Non-pigmented ciliary epithelial cell (primary cell): ENCODE results near the gene NELL1.

Source experiments
- DNase-seq: peaks from one replicate; pipeline ENCODE4 v3.0.0-alpha.2; 2010; ENCODE audit warnings: low read depth

The NELL1 gene

DNA sequence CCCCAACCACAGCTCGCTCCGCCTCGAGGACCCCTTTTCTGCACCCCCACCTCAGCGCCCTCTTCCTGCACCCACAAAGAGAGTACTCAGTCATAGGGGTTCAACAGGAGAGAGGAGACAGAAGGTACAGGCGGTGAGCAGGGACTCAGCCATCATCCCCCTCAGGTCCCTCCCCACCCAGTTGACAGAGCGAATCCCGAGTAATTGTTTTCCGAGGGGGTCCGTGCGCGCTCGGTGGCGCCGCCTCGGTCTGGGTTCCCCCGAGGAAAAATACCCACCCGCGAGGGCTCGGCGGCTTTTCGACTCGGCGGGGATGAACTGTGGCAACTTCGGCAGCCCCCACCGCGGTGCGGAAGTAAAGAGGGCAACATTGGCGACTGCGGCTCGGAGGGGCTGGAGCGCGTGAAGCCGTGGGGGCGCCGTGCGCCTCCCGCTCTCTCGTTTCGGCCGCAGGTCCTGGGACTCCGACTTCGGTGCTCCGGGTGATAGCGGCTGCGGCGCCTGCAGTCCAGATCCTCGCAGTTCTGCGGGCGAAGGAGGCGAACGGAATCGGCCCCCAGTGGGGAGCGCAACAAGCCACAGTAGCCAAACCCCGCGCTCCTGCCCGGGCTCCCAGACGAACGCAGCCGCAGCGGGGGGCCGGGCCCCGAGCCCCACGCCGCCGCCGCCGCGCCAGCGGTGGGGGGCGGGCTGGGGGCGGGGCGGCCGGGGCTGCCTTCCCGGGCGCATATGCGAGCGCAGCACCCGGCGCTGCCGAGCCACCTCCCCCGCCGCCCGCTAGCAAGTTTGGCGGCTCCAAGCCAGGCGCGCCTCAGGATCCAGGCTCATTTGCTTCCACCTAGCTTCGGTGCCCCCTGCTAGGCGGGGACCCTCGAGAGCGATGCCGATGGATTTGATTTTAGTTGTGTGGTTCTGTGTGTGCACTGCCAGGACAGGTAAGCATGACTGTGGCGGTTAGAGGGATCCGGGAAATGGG is at the start of gene NELL1:
NELL1 (plus strand) TSS at position 743 of the 976 bp plus-strand sequence.
- no peak for DNase-seq

DNA sequence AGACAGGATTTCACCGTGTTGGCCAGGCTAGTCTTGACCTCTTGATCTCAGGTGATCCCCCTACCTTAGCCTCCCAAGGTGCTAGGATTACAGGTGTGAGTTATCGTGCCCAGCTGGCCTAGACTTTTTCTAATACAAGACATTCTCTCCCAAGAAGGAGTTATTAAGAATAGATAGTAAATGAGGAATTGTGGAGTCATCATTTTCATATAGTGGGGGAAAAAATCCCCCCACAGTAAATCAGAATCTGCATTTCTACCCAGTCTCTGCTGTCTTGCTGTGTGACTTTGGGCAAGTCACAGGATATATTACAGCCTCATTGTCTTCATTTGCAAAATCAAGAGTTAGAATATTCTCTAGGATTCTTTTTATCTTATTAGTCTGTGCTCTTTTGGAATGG is 48.4 kb upstream of the NELL1 start:
- no peak for DNase-seq

DNA sequence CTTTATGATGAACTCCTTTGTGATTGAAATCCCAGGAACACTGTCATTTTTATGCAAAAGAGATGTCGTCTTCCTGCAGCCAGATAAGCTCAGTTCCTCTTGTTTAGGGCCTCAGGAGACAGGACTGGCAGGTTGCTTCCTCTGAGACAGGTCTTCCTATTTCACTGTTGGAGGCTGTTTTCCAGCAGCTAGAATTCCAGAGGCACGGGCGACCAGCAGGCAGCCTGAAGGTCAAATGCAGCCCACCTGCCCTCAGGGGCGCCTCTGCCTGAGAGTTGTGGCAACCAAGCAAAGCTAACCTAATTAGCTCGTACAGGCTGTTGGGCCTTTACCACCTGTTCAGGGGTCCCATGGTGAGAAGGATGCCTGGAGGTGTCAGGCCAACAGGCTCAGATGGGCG is 47.7 kb upstream of the NELL1 start:
- no peak for DNase-seq

DNA sequence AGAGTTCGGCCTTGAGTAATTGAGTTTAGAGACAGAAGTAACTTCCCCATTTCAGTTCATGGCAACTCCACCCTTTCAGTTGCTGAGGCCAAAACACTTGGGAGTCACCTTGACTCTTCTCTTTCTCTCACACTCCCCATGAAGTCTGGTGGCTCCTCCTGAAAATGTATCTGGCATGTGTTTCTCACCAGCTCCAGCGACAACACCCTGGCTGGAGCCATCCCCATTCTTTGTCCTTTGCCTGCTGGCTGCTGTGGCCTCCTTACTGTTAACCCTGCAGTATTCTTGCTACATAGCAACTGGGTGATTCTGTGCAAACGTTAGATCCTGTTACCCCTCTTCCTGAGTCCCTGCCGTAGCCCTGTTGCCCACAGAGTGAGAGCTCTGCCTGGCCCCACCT is 46.1 kb upstream of the NELL1 start:
- no peak for DNase-seq

DNA sequence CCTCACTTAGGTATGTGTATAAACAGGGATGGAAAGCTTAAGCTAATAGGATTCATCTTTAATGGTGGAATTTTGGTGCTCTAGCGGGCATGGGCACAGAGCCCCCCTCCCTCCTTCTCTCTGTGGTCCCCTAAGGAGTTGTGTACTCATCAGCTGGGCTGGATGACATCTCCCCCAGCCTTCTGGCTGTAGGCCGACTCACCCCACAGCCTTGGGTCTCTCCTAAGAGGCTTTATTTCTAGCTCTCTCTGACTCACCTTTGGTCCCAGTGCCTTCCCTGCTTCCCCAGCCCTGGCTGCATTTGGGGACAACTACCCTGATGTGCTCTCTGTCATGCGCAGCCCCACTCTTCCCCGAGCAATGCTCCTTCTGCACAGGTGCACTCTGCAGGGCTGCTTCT is 43.1 kb upstream of the NELL1 start:
- no peak for DNase-seq

DNA sequence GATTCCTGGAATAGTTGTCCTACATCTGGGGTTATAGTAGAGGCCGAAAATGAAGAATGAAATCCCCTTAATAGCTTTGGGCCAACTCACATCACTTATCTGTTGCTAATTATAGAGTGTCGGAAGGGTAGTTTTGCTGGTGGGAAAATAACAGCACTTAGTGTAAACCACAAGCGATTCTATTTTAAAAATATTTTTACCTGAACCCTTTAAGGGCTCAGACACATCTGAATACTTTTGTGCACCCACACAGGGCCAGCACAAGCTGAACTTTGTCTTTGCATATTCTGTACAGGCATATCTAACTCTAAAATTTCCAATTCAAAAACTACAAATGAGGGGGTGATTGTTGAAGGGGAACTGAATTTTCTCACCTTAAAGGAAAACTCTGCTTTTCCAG is 42.4 kb upstream of the NELL1 start:
- no peak for DNase-seq

DNA sequence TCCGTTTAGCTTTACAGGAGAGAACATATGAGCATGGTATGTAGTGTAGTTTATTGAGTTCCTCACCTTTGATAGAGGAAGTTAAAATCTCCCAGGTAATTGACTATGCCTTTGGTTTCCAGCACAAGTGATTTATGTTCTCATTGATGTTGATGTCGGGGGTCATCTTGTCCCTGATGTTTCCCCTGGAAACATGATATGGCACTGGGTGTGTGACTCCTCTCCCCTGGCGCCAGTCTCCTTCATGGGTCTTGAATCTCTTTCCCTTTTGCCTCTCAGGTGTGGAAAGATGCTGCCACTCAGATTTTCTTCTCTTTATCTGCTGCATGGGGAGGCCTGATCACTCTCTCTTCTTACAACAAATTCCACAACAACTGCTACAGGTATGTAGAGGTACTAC is 41.7 kb upstream of the NELL1 start:
- no peak for DNase-seq

DNA sequence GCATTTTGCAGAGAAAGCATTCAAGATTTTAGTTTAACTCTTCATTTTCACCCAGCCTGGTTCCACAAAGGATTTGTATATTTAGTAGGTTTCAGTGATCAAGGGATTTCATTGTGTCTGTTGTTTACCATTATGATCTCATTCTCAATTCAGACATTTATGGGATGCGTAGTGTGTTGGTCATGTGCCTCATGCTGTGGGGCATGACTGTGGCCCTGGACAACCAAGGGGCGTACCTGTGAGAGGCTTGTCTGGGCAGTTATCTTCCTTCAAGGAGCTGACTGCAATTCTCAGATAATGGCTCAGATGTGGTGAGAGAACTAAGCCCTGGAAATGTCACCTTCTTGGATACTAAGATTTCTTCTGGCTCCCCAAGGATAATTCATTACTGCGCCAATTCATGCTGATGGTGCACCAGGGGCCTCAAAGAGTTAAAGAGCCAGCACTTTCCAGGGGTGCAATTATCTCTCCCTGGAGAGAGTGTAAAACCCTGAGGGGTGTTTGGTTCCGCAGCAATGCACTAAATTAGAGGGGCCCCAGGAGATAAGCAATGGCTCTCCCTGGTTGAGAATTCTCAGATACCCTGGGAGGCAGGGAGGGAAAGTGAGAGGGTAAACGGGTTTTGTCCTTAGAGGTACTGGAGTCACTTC is 37.7 kb upstream of the NELL1 start:
- DNase-seq, result no peak

DNA sequence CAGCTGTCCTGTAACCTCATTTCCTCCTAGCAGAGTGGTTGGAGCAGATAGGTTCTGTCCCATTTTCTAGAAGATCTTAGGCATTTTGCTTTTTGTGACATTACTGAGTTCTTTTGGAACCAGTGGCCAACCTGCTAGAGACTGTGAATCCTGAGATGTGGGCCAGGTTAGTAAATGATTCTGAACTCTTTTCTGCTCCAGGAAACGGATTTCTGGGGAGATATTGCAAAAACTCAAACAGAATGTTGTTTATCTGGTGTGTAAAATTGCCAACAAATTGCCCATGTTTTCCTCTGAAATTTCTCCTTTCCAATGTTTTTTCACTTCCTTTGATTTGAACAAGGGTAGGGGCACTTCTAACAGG is 37.2 kb upstream of the NELL1 start:
- no peak for DNase-seq

DNA sequence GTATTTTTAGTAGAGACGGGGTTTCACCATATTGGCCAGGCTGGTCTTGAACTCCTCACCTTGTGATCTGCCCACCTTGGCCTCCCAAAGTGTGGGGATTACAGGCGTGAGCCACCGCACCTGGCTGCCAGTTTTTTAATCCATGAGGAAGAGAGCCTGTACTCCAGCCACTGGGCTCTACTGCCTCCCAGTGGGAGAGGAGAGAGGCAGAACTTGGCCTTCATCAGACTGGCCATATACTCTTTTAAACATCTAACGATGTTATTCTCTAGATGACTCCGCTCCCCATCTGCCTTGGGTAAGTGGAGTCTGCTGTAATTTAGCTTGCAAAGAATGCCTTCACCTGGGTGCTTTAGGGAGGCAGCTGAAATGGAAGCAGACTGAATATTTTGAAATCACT is 35.3 kb upstream of the NELL1 start:
- no peak for DNase-seq

DNA sequence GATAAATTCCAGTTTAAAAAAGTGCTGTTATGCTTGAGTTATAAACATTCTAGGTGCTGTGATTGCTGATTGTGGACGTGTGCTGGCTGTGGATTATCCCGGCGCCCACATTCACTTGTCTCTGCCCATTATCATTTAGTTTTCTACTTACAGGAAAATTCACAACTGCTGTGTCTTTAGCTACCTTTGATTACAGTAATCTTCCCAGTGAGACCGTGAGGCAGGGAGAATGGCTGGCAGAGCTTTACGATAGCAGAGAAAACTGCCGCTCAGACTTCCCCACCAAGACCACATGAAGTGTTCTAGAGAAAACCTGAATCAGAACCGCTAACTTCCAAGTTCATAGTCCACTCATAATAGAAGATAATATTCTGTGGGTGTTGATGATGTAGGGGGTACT is 34.6 kb upstream of the NELL1 start:
- no peak for DNase-seq

DNA sequence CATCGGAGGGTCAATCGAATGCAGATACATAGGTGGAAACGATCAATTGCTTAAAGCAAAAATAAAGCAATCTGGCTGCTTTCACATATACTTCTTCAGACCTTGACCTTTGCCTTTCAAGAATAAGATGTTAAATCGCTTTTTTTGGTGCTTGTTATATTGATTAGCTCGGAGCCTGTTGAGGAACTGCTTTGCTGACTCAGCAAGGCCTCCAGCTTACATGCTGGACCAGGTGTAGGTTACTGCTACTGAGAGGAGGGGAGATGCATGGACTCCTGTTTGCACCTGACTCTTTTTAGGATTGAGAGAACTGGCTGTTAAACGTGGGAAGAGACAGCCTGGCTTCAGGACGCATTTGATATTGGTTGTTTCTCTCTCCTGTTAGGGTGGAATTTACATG is 31.3 kb upstream of the NELL1 start:
- no peak for DNase-seq

DNA sequence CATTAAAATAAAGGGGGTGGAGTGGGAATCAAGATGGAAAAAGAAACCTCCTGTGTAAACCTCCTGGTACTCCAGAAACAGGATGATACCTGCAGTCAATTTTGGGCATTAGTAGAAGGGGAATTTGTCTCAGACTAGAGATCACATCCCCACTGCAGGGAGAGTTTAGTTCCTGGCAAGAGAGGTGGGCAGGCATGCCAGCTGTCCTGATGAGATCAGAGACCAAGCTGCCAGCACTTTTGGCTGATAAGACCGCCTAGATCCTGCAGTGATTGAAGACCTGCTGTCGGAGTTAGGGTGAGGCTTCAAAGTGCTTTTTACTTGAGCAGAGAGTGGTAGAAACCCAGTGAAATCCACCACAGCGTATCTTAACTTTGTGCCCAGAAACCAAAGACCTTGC is 29.7 kb upstream of the NELL1 start:
- DNase-seq, result no peak

DNA sequence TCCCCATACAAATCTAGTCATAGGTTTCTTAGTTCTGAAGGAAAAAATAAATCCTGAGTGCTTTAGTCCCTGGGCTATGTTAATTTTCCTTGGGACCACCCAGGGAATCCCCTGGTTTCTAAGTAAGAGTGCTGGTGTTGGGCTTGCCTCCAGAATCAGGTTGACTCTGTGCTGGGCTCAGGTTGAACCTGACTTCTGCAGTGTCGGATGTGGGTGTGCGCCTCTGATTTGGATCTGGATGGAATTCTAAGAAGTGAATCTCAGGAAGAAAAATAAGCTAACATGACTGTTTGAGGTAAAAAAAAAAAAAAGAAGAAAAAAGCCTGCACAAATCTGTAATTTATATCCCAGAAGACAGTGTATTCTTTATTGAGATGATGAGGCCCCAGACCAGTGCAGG is 29.0 kb upstream of the NELL1 start:
- DNase-seq, result no peak

DNA sequence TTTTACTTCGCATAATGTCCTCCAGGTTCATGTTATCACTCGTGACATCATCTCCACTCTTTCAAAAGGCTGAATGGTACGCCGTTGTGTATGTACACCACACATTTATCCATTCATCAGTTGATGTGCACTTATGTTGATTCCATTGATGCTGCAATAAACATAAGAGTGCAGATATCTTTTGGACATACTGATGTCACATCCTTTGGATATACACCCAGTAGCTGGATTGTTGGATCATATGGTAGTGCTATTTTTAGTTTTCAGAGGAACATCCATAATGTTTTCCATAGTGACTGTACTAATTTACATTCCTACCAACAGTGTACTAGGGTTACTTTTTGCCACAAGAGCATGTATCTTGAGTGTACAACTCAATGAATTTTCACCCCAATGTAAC is 25.0 kb upstream of the NELL1 start:
- no peak for DNase-seq

DNA sequence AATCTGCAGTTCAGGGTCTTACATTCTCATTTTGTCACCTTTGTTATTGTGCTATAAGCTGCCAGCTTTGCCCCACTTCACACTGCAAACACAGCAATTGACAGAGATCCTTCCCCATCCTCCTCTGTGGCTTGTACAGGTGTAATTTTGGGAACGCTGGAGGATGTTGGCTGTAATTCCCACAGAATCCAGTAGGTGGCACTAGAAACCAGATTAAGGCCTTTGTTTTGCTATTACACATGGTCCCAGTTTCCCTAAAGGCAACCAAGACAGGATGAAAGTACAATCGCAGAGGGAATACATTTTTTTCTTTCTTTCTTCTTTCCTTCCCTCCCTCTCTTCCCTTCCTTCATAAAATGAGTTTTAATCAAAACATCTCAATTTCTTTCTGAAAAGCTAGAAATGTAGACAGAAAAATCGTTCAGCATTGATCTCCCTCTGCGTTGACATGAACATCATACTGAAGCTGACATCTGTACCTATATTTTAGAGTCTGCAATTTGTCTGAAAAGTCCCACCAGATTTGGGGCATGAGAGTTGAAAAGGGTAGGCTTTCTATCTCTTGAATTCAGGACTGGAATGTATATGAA is 21.3 kb upstream of the NELL1 start:
- DNase-seq, result no peak

DNA sequence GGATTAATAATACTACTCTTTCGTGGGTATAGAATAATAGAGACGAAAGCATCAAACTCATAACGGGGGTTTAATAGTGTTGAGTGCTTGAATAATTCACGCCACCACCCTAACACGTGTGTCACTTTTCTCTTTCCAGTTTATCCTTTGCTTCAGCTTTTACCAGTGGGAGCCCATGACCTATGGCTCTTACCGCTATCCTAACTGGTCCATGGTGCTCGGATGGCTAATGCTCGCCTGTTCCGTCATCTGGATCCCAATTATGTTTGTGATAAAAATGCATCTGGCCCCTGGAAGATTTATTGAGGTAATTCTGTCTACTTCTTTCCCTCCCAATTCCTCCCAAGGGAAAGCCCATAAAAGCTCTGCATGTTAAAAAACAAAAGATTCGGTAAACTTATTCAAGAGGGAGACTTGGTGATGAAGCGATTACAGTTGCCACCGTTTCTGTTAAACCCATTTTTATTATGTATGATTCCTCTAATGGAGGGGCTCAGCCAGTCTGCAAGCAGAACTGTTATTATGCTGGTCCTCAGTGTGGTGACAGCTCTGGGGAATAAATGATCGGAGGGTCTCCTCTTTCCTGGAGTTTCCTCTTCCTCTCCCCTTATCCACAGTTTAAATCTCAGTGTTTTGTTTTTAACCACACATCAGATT is 17.1 kb upstream of the NELL1 start:
- no peak for DNase-seq

DNA sequence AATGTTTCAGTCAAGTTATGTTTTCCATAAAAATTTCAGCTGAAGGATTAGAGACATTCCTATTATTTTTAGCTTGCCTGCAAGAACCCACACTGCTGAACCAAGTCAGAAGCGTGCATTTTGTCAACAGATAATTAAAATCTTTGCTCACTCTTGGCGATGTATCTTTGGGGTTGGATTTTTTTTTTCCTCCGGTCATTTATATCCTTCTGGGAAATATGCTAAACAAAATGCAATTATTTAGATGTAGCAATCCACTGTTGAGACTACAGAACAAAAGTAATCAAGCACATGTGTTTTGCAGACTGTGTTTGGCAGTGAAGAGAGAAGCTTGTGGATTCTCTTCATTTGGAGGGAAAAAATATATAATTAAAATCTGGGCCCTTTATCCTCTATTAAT is 15.3 kb upstream of the NELL1 start:
- DNase-seq, result no peak

DNA sequence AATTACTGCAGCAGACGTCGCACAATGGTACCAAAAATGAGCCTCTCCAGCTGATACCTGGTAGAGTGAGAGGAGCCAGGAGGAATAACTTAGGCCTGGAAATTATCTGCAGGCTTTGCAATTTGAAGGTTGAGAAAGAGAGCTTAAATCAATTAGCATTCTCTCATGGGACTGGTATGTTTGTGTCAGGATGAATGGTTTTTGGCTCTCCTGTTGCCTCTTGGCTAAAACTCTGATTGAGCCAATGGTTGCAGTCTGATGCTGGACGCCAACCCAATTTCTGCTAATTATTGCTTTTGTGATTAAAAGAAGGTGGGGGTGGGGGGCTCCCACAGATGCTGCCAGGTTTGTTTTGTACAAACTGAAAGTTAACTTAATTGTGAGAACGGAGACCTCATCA is 12.5 kb upstream of the NELL1 start:
- no peak for DNase-seq

DNA sequence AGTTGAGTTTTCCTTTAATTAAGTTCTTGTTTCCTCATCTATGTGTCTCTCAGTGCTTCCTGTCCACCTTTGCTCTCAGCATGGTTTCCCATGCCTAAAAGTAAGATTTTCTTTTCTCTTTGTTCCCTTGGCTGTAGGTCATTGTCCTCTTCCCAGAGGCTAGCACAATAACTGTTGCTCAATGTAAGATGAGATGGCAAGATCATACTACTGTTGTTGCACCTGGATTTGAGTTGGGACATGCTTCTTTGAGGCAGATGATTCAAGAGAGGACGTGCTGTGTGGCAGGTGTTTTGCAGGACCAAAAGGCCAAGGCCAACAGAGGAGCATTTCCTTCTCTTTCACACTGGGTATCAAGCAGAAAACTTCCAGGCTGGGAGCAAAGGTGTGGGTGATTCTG is 11.3 kb upstream of the NELL1 start:
- DNase-seq, result no peak

DNA sequence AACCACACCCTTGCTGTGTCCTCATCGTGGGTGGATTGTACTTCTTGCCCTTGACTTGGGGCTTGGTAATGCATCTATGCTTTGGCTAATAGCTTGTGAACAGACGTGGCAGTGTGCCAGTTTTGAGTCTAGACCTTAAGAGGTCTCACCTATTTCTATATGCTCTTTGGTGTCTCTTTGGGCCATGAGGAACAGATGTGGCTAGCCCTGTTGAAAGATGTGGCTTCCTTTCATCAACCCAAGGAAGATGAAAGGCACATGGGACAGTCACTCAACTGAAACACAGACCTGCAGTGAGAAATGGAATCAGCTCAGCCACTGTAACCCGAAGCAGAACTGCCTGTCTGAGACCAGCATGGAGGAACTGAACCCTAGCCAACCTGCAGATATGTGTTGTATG is 7.9 kb upstream of the NELL1 start:
- DNase-seq, result no peak

DNA sequence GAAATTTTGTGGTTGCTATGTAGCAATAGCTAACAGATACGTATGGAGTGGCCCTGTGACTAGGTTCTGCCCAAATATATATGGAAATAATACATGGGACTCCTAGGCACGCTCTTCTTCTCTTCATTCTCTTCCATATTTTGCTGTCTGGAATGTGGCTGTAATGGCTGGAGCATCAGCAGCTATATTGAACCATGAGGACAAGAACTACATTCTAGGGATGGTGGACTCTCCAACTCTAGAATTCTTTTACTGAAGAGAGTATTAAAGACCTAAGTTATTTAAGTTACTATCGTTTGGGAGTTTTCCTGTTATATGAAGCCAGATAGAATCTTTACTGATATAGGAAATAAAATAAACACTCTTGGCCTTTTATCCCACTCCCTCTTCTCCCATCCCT is 7.5 kb upstream of the NELL1 start:
- DNase-seq, result no peak
